Immature natural killer cell (primary cell): ENCODE data around the gene FOSL2. TPM values are rescaled to one million over a fixed set of nuclear protein-coding genes. Genes with fewer than 3 reads are reported as not detected.
A peak's percentile ranks its signal among the peaks of the same experiment; 100 is the strongest.

Experiments used
- DNase-seq, 3 donors: peaks; one replicate each; pipeline ENCODE4 v3.0.0; 2022; ENCODE audit warnings: mixed read lengths in 1 of 3
- H3K27ac Mint-ChIP-seq, 6 donors: one replicate each; pipeline ENCODE4 v1.8.0; 2020; ENCODE audit warnings: mixed read lengths in 6 of 6, mild to moderate bottlenecking in 5 of 6, inconsistent platforms in 4 of 6, moderate library complexity in 3 of 6
- H3K27me3 Mint-ChIP-seq, 3 donors: one replicate each; pipeline ENCODE4 v1.8.0; 2020 to 2021; ENCODE audit warnings: low read depth in 3 of 3, mild to moderate bottlenecking in 3 of 3, mixed read lengths in 3 of 3, moderate library complexity in 3 of 3, inconsistent platforms in 1 of 3
- H3K36me3 Mint-ChIP-seq, 3 donors: one replicate each; pipeline ENCODE4 v1.8.0; 2020; ENCODE audit warnings: mixed read lengths in 3 of 3, inconsistent platforms in 2 of 3, mild to moderate bottlenecking in 2 of 3
- H3K4me1 Mint-ChIP-seq, 2 donors: one replicate each; pipeline ENCODE4 v1.8.0; 2020; ENCODE audit warnings: inconsistent platforms in 2 of 2, mild to moderate bottlenecking in 2 of 2, mixed read lengths in 2 of 2, moderate library complexity in 1 of 2
- H3K4me3 Mint-ChIP-seq, 5 donors: one replicate each; pipeline ENCODE4 v1.8.0; 2020; ENCODE audit warnings: mild to moderate bottlenecking in 5 of 5, mixed read lengths in 5 of 5, inconsistent platforms in 3 of 5, moderate library complexity in 3 of 5
- H3K9me3 Mint-ChIP-seq, 6 donors: one replicate each; pipeline ENCODE4 v1.8.0; 2020; ENCODE audit warnings: mild to moderate bottlenecking in 6 of 6, mixed read lengths in 6 of 6, inconsistent platforms in 4 of 6, moderate library complexity in 3 of 6
- polyA plus RNA-seq, 3 donors: library from polyadenylated mRNA; unstranded; fragments of 300-500 nt; fragmentation: Illumina TruSeq; gene quantifications; one replicate each; pipeline ENCODE4 v1.2.3, GENCODE V29; 2021

Gene FOSL2
- polyA plus RNA-seq, 3 donors from 2014 or later = 27.2 to 54.3 (median 28.7) TPM

DNA sequence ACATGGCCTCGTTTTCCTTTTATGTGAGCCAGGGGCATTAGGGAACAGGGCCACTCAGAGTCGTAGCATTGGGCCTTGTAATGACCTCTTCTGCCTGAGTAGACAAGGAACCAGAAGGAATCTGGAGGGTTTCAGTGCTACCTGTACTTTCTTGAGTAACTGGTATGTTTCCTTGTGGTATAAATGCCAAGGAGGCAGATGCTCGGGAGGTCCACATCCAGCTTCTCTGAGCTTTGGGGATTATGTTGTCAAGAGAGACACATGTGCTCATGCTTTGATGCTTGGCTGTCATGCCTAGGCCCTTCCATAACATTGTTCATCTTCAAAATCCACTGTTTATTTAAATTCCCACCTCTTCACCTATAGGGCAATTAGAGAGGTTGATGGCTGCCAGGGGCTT is 26.3 kb downstream of the FOSL2 start:
- H3K27me3 Mint-ChIP-seq = peaks cover 24 to 32% (median 25%) of the 10 kb centered on the region in 3 donors
- peaks cover 66 to 84% of the 10 kb centered on the region in 2 donors for H3K4me1 Mint-ChIP-seq
- peaks cover 11 to 24% (median 16%) of the 10 kb centered on the region in 3 donors for H3K36me3 Mint-ChIP-seq
- H3K27ac Mint-ChIP-seq = peak overlapping the region; percentile 71 to 83 (median 78)
- H3K9me3 Mint-ChIP-seq = no peaks in the 10 kb centered on the region
- DNase-seq = peak in 2 of 3 donors; percentile 10 to 11
- H3K4me3 Mint-ChIP-seq = no peak overlapping the region

GRCh38 chr2:28419443-28420270 is 27.0 kb downstream of the FOSL2 start:
- peak in 2 of 3 donors; percentile 11 to 14 for DNase-seq
- Mint-ChIP-seq H3K27ac (peak overlapping the region; percentile 64 to 86 (median 78)), H3K36me3 (peaks cover 11 to 19% (median 14%) of the 10 kb centered on the region in 3 donors), H3K9me3 (no peaks in the 10 kb centered on the region), H3K4me1 (peaks cover 70 to 84% of the 10 kb centered on the region in 2 donors), H3K27me3 (peaks cover 20 to 28% (median 22%) of the 10 kb centered on the region in 3 donors), H3K4me3 (no peak overlapping the region)

GRCh38 chr2:28420722-28421121 is 28.1 kb downstream of the FOSL2 start:
- DNase-seq = peak in 1 of 3 donors; percentile 14
- no peak overlapping the region for H3K4me3 Mint-ChIP-seq
- H3K27me3 Mint-ChIP-seq = peaks cover 14 to 18% (median 15%) of the 10 kb centered on the region in 3 donors
- peaks cover 70 to 84% of the 10 kb centered on the region in 2 donors for H3K4me1 Mint-ChIP-seq
- H3K36me3 Mint-ChIP-seq = peaks cover 8 to 11% (median 9%) of the 10 kb centered on the region in 3 donors
- H3K9me3 Mint-ChIP-seq = no peaks in the 10 kb centered on the region
- H3K27ac Mint-ChIP-seq = peak overlapping the region; percentile 72 to 99 (median 84)

DNA sequence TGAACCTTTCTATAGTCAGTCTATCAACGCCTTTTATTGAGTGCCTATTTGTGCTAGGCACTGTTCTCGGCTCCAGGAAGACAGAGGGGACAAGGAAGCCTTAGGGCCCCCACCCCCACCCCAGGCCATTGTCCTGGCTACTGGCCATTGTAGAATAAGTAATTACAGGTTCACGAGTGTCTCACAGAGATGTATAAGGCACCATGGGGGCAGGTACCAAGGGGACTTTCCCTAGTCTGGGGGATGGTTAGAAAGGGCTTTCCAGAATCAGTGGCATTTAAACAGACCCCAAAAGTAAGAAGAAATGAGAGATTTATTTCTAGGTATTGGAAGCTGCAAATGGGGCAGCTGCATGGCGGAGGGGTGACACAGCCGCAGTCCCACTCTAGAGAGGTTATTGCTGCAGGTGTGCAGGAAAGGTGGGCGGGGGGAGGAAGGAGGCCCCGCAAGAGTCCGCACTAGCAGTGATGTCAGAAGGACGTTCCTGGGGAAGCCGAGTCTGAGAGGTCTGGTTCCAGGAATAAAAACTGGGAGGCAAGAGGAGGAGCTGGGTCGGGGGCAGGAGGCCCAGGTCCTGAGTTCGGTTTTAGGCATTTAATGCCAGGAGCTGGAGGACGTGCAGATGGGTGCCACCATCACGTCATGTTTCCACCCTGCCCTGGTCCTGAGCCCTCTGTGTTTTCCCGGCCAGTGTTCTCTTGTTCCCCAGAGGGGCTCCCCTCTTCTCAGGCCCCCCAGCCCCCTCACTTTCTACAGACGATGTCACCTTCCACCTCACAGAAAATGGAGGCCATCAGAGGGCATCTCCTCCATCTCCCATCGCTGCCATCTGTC is 30.5 kb downstream of the FOSL2 start:
- peak overlapping the region; percentile 76 to 92 (median 85) for H3K4me3 Mint-ChIP-seq
- peaks cover 68 to 76% of the 10 kb centered on the region in 2 donors for H3K4me1 Mint-ChIP-seq
- H3K27me3 Mint-ChIP-seq = peaks cover 8 to 10% (median 9%) of the 10 kb centered on the region in 3 donors
- no peaks in the 10 kb centered on the region for H3K9me3 Mint-ChIP-seq
- H3K27ac Mint-ChIP-seq = peak overlapping the region; percentile 96 to 100 (median 99)
- DNase-seq = no peak
- H3K36me3 Mint-ChIP-seq = peaks cover 0 to 10% (median 3%) of the 10 kb centered on the region in 3 donors

GRCh38 chr2:28423856-28424605 is 31.4 kb downstream of the FOSL2 start:
- peaks cover 68 to 77% of the 10 kb centered on the region in 2 donors for H3K4me1 Mint-ChIP-seq
- peak overlapping the region; percentile 96 to 100 (median 99) for H3K27ac Mint-ChIP-seq
- H3K27me3 Mint-ChIP-seq = peaks cover 8 to 10% (median 9%) of the 10 kb centered on the region in 3 donors
- peaks cover 0 to 10% (median 3%) of the 10 kb centered on the region in 3 donors for H3K36me3 Mint-ChIP-seq
- DNase-seq = peak; percentile 64 to 75 (median 75)
- no peaks in the 10 kb centered on the region for H3K9me3 Mint-ChIP-seq
- peak overlapping the region; percentile 76 to 92 (median 85) for H3K4me3 Mint-ChIP-seq

GRCh38 chr2:28424799-28425463 is 32.3 kb downstream of the FOSL2 start:
- Mint-ChIP-seq H3K36me3 (peaks cover 0 to 10% (median 3%) of the 10 kb centered on the region in 3 donors), H3K27me3 (peaks cover 4 to 9% (median 8%) of the 10 kb centered on the region in 3 donors), H3K27ac (peak overlapping the region; percentile 96 to 100 (median 99)), H3K9me3 (no peaks in the 10 kb centered on the region), H3K4me3 (peak overlapping the region; percentile 76 to 92 (median 85)), H3K4me1 (peaks cover 64 to 75% of the 10 kb centered on the region in 2 donors)
- peak; percentile 58 to 69 (median 66) for DNase-seq

DNA sequence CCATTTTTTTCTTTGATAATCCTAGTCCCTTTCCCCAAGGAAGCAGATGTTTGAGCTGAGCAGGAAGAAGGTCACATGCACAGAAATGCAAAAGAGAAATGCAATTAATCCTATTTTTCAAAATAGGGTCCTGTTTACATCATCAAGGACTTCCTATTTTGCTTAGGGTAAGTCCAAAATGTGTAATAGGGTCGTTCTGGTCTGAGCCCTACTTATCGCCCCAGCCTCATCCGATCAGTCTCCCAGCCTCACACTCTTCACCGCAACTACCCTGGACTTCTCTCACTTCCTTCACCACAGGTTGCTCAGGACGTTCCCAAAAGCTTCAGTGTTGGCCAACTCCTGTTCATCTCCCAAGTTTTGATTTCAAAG is 32.8 kb downstream of the FOSL2 start:
- H3K9me3 Mint-ChIP-seq = no peaks in the 10 kb centered on the region
- peak overlapping the region in 4 of 5 donors; percentile 12 to 92 (median 72) for H3K4me3 Mint-ChIP-seq
- no peak for DNase-seq
- peak overlapping the region; percentile 96 to 100 (median 99) for H3K27ac Mint-ChIP-seq
- peaks cover 0 to 9% (median 3%) of the 10 kb centered on the region in 3 donors for H3K36me3 Mint-ChIP-seq
- H3K27me3 Mint-ChIP-seq = peaks cover 5 to 9% (median 8%) of the 10 kb centered on the region in 3 donors
- peaks cover 67 to 79% of the 10 kb centered on the region in 2 donors for H3K4me1 Mint-ChIP-seq

- peak overlapping the region in 3 of 6 donors; percentile 32 to 63 (median 38) for H3K27ac Mint-ChIP-seq
- DNase-seq = no peak
- H3K9me3 Mint-ChIP-seq = no peaks in the 10 kb centered on the region
- H3K27me3 Mint-ChIP-seq = peaks cover 3 to 9% (median 5%) of the 10 kb centered on the region in 3 donors
- peaks cover 0 to 4% (median 3%) of the 10 kb centered on the region in 3 donors for H3K36me3 Mint-ChIP-seq
- H3K4me1 Mint-ChIP-seq = peaks cover 71 to 80% of the 10 kb centered on the region in 2 donors
- H3K4me3 Mint-ChIP-seq = peak overlapping the region in 1 of 5 donors; percentile 9
Measured at GRCh38 chr2:28427741-28428415, 35.2 kb downstream of the FOSL2 start.

GRCh38 chr2:28428486-28428885 is 35.8 kb downstream of the FOSL2 start:
- DNase-seq = no peak
- peaks cover 71 to 80% of the 10 kb centered on the region in 2 donors for H3K4me1 Mint-ChIP-seq
- peaks cover 2 to 7% (median 3%) of the 10 kb centered on the region in 3 donors for H3K27me3 Mint-ChIP-seq

DNA sequence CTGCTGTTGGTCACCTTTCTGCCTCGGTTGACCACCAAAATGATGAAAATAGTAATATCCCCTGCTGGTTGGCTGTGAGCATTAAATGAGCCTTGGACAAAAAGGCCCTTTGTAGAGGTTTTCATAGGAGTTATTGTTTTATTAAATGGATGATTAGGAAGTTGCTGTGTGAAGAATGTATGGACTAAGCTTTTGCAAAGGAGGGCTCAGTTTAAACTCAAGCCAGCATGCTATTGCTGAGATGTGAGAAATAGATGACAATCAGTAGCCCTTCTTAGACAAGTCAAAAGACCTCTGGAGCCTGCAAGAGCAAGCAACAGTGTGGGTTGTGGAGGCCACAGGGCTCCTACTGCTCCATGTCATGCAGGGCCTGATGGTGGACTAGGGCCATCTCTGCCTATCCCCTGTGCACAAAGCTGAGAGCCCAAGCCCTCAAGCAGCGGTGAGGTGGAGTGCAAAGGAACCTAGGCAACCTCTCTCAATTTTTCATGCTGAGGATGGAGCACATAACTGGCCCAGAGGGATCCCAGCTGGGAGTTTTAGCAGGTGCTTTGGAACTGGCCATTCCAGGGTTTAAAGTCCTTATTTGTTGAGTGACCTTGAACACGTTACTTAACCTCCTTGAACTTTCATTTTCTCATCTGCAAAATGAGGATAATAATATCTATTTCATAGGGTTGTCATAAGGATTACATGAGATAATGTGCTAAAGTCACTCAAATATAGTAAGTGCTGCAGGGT is 37.1 kb downstream of the FOSL2 start:
- Mint-ChIP-seq H3K4me3 (peak overlapping the region; percentile 41 to 73 (median 53)), H3K9me3 (no peaks in the 10 kb centered on the region), H3K36me3 (peaks cover 0 to 4% (median 3%) of the 10 kb centered on the region in 3 donors), H3K27ac (peak overlapping the region; percentile 57 to 89 (median 86)), H3K27me3 (peaks cover under 1 to 3% (median under 1%) of the 10 kb centered on the region in 3 donors), H3K4me1 (peaks cover 71 to 80% of the 10 kb centered on the region in 2 donors)
- DNase-seq = no peak

More at GRCh38 chr2:28428486-28428885, 35.8 kb downstream of the FOSL2 start:
- H3K4me3 Mint-ChIP-seq = no peak overlapping the region
- no peaks in the 10 kb centered on the region for H3K9me3 Mint-ChIP-seq
- peaks cover 0 to 4% (median 3%) of the 10 kb centered on the region in 3 donors for H3K36me3 Mint-ChIP-seq
- peak overlapping the region in 1 of 6 donors; percentile 30 for H3K27ac Mint-ChIP-seq

- peaks cover 0 to 4% (median 3%) of the 10 kb centered on the region in 3 donors for H3K36me3 Mint-ChIP-seq
- H3K4me1 Mint-ChIP-seq = peaks cover 71 to 80% of the 10 kb centered on the region in 2 donors
- H3K27me3 Mint-ChIP-seq = peaks cover 1 to 3% (median 3%) of the 10 kb centered on the region in 3 donors
- peak overlapping the region; percentile 57 to 89 (median 86) for H3K27ac Mint-ChIP-seq
- no peak for DNase-seq
- no peaks in the 10 kb centered on the region for H3K9me3 Mint-ChIP-seq
- peak overlapping the region; percentile 41 to 73 (median 53) for H3K4me3 Mint-ChIP-seq
Measured at GRCh38 chr2:28430377-28430765, 37.7 kb downstream of the FOSL2 start.
